ENCODE data around the gene REST. TPM values are rescaled to one million over a fixed set of nuclear protein-coding genes. Genes with fewer than 3 reads are reported as not detected.

REST gene, protein sequence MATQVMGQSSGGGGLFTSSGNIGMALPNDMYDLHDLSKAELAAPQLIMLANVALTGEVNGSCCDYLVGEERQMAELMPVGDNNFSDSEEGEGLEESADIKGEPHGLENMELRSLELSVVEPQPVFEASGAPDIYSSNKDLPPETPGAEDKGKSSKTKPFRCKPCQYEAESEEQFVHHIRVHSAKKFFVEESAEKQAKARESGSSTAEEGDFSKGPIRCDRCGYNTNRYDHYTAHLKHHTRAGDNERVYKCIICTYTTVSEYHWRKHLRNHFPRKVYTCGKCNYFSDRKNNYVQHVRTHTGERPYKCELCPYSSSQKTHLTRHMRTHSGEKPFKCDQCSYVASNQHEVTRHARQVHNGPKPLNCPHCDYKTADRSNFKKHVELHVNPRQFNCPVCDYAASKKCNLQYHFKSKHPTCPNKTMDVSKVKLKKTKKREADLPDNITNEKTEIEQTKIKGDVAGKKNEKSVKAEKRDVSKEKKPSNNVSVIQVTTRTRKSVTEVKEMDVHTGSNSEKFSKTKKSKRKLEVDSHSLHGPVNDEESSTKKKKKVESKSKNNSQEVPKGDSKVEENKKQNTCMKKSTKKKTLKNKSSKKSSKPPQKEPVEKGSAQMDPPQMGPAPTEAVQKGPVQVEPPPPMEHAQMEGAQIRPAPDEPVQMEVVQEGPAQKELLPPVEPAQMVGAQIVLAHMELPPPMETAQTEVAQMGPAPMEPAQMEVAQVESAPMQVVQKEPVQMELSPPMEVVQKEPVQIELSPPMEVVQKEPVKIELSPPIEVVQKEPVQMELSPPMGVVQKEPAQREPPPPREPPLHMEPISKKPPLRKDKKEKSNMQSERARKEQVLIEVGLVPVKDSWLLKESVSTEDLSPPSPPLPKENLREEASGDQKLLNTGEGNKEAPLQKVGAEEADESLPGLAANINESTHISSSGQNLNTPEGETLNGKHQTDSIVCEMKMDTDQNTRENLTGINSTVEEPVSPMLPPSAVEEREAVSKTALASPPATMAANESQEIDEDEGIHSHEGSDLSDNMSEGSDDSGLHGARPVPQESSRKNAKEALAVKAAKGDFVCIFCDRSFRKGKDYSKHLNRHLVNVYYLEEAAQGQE
- 10 to 100 TPM; 24.0 to 37.6 (median 30.1) TPM for total RNA-seq

DNA sequence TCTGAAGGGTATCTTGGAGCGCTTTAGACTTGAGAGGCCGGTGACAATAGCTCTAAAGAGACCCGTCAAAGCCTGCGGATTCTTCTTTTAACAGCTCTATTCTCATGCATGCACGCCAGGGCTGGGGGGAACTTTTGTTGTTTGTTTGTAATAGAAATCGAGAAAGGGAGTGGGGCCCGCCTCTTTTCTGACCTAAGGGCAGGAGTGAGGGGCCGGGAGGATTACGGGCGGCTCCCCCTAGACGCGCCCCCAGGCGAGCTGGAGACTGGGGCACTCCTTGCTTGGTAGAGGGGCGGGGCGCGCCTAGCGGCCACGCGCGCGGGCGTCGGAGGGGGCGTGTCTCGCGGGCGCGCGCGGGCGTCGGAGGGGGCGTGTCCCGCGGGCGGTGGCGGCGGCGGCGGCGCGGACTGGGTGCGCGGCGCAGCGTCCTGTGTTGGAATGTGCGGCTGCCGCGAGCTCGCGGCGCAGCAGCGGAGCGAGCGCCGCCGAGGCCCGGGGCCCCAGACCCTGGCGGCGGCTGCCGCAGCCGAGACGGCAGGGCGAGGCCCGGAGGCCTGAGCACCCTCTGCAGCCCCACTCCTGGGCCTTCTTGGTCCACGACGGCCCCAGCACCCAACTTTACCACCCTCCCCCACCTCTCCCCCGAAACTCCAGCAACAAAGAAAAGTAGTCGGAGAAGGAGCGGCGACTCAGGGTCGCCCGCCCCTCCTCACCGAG, at the start of gene REST:
Gene REST, plus strand, starts transcription at position 412 of the 717 bp plus-strand sequence. CDS start 2,739 bp downstream, outside the sequence.
- H3K4me3 ChIP-seq = peak within 1 kb of the TSS; percentile 88 to 98 (median 94)
- no peaks in the 10 kb centered on the region for H3K27me3 ChIP-seq
- TF ChIP-seq, protein P1, sequence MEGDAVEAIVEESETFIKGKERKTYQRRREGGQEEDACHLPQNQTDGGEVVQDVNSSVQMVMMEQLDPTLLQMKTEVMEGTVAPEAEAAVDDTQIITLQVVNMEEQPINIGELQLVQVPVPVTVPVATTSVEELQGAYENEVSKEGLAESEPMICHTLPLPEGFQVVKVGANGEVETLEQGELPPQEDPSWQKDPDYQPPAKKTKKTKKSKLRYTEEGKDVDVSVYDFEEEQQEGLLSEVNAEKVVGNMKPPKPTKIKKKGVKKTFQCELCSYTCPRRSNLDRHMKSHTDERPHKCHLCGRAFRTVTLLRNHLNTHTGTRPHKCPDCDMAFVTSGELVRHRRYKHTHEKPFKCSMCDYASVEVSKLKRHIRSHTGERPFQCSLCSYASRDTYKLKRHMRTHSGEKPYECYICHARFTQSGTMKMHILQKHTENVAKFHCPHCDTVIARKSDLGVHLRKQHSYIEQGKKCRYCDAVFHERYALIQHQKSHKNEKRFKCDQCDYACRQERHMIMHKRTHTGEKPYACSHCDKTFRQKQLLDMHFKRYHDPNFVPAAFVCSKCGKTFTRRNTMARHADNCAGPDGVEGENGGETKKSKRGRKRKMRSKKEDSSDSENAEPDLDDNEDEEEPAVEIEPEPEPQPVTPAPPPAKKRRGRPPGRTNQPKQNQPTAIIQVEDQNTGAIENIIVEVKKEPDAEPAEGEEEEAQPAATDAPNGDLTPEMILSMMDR (IDR thresholded peaks at IDR 0.05) = no peak
- TF ChIP-seq POLR2AphosphoS5 (IDR thresholded peaks at IDR 0.05) = peak in 1 of 2 donors; percentile 27
- WGBS = 0% methylated on average over 13 of the region's 74 CpGs
- H3K4me1 ChIP-seq = peaks cover 26 to 41% (median 40%) of the 10 kb centered on the region in 4 donors
- peak within 1 kb of the TSS; percentile 93 to 97 (median 94) for H3K27ac ChIP-seq (replicated peaks in 1 of 4)
- H3K9me3 ChIP-seq = no peaks in the 10 kb centered on the region
- peaks cover 0 to 14% (median 0%) of the 10 kb centered on the region in 4 donors for H3K36me3 ChIP-seq
- DNase-seq (ENCODE audit: extremely low spot score) = peak; percentile 93
- intact Hi-C loops (cut with DNase I) = loop anchor here (2.0 kb wide), 1 partner anchor 69 kb away; the partner anchor contains the start of gene NOA1

DNA sequence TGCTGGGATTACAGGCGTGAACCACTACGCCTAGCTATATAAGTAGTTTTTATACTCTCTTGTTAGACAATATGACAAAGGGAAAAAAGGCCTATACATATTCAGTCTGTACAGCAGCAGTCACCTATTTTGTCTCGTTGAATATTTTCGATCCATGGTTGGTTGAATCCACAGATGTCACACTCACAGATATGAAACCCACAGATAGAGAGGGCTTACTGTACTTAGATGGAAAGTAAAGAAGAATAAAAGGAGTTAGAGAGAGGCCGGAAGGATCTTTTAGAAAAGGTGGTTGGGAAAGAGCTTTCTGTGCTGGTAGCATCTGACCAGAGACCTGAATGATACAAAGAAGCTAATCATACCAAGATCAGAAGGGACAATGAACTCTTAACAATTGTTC, 47.9 kb upstream of the REST start:
- Histone ChIP-seq H3K36me3 (no peaks in the 10 kb centered on the region), H3K9me3 (no peaks in the 10 kb centered on the region), H3K27me3 (peaks cover 0 to 5% (median 0%) of the 10 kb centered on the region in 4 donors), H3K27ac (replicated peaks in 1 of 4) (no peak overlapping the region), H3K4me3 (no peak overlapping the region), H3K4me1 (peaks cover 0 to 6% (median 2%) of the 10 kb centered on the region in 4 donors)
- no peak for DNase-seq (ENCODE audit: extremely low spot score)
- TF ChIP-seq POLR2AphosphoS5 (IDR thresholded peaks at IDR 0.05) = no peak
- no peak for TF ChIP-seq POLR2A (IDR thresholded peaks at IDR 0.05; ENCODE audit: low read depth)
- TF ChIP-seq, protein P1 (IDR thresholded peaks at IDR 0.05) = no peak
- no peak for TF ChIP-seq EP300 (IDR thresholded peaks at IDR 0.05)
- intact Hi-C loops (cut with DNase I) = no loop called here
- WGBS = 97% methylated on average over 5 of the region's 5 CpGs

DNA sequence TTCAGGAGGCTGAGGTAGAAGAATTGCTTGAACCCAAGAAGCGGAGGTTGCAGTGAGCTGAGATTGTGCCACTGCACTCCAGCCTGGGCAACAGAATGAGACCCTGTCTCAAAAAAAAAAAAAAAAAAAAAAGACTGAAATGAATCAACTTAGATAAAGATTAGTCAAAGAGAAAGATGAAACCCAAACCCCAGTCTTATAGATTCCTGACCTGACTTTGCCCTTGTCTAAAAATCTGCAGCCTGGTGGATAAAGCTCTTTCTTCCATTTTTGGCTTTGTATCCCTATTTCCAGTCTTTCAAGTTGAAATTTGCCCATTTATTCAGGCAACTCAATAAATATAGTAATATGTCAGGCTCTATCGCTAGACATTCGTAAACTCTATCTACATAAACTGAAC, 46.9 kb upstream of the REST start:
- Histone ChIP-seq H3K4me3 (no peak overlapping the region), H3K4me1 (peaks cover 0 to 6% (median 2%) of the 10 kb centered on the region in 4 donors), H3K9me3 (no peaks in the 10 kb centered on the region), H3K36me3 (no peaks in the 10 kb centered on the region), H3K27ac (replicated peaks in 1 of 4) (no peak overlapping the region), H3K27me3 (peaks cover 0 to 5% (median 0%) of the 10 kb centered on the region in 4 donors)
- intact Hi-C loops (cut with DNase I) = no loop called here
- DNase-seq (ENCODE audit: extremely low spot score) = no peak
- TF ChIP-seq EP300 (IDR thresholded peaks at IDR 0.05) = no peak
- TF ChIP-seq POLR2A (IDR thresholded peaks at IDR 0.05; ENCODE audit: low read depth) = no peak
- no peak for TF ChIP-seq POLR2AphosphoS5 (IDR thresholded peaks at IDR 0.05)
- WGBS = 94% methylated on average over 3 of the region's 3 CpGs

DNA sequence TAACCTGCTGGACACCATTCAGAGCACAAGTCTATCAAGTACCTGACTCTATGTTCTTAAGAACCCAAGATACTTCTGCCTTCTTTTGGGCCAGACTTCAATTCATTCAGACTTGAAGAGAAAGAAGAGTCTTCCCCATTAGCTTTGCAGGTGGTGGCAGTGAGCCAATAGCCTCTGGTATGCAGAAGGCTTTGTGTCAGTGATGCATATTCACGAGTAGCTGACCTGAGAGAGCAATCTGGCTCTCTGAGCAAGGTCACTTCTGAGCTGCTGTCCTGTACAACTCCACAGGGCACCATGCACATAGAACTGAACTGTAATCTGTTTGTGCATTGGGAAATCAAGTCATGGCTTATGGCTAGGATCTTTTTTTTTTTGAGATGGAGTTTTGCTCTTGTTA, 46.3 kb upstream of the REST start:
- 33% methylated on average over 1 of the region's 1 CpG for WGBS
- no peak overlapping the region for H3K27ac ChIP-seq (replicated peaks in 1 of 4)
- no peaks in the 10 kb centered on the region for H3K36me3 ChIP-seq
- DNase-seq (ENCODE audit: extremely low spot score) = no peak
- H3K4me1 ChIP-seq = peaks cover 0 to 6% (median 2%) of the 10 kb centered on the region in 4 donors
- peaks cover 0 to 5% (median 0%) of the 10 kb centered on the region in 4 donors for H3K27me3 ChIP-seq
- H3K9me3 ChIP-seq = no peaks in the 10 kb centered on the region
- H3K4me3 ChIP-seq = no peak overlapping the region
- no peak for TF ChIP-seq POLR2A (IDR thresholded peaks at IDR 0.05; ENCODE audit: low read depth)
- TF ChIP-seq, protein P1 (IDR thresholded peaks at IDR 0.05) = no peak
- TF ChIP-seq EP300 (IDR thresholded peaks at IDR 0.05) = no peak
- no peak for TF ChIP-seq POLR2AphosphoS5 (IDR thresholded peaks at IDR 0.05)
- intact Hi-C loops (cut with DNase I) = no loop called here
